K562 (cell line): ENCODE data around the gene SEC61A1. TPM values are rescaled to one million over a fixed set of nuclear protein-coding genes. Genes with fewer than 3 reads are reported as not detected.

Source experiments
- ATAC-seq: fragments of 200-7000 bp; cut with Tn5 transposase; 3 replicates; pipeline ENCODE4 v1.9.1; 2020; ENCODE audit warnings: moderate library complexity
- BruUV-seq: library from RNA; stranded (reverse); fragments of 400-500 nt; replicated peaks from 2 replicates; lab custom pipeline; 2021; lab: Mats Ljungman, UMichigan
- CTCF ChIA-PET: fragments of 300-600 bp; formaldehyde crosslinking; extraction: SDS; loops from one replicate; lab custom pipeline; 2021; ENCODE audit warnings: low intra/inter-chr PET ratio; lab: Yijun Ruan, JAX
- POLR2A ChIA-PET: fragments of 300-600, 350-650 bp; sonication (Branson Sonifier 250); formaldehyde crosslinking; extraction: SDS; loops from one replicate; lab custom pipeline; 2021; ENCODE audit warnings: antibody characterized with exemption, inconsistent platforms; lab: Yijun Ruan, JAX
- DNase-seq, 4 experiments: peaks; one replicate each; pipeline versions ENCODE4 v3.0.0 to v3.0.0-alpha.2; 2011 to 2018; ENCODE audit warnings: low spot score in 3 of 4, mixed read lengths in 3 of 4; ENCODE audit errors: extremely low read depth in 1 of 4
- FAIRE-seq: peaks from 2 replicates; lab custom pipeline; 2011; peaks lifted over from hg19 to GRCh38; lab: Jason Lieb, UNC
- H2AFZ ChIP-seq: 2 replicates; pipeline ENCODE4 v1.6.0; 2011; ENCODE audit warnings: low read depth, low read length, control low read depth, inconsistent platforms
- H3K27ac ChIP-seq: fragments of 200-600 bp; 3 replicates; pipeline ENCODE4 v1.8.0; 2011; ENCODE audit warnings: low read depth, mild to moderate bottlenecking, control low read depth, inconsistent platforms, low read length, moderate library complexity, mixed read lengths; ENCODE audit errors: extremely low read depth
- H3K27me3 ChIP-seq, 2 experiments: fragments of 300-600 bp in 1 of 2; 2 replicates in 1 of 2; 3 replicates in 1 of 2; pipeline versions ENCODE4 v1.6.0 to v1.8.0; 2011; ENCODE audit warnings: inconsistent platforms in 2 of 2, low read length in 2 of 2, mild to moderate bottlenecking in 1 of 2, mixed read lengths in 1 of 2, moderate library complexity in 1 of 2; ENCODE audit not compliant: control insufficient read depth in 2 of 2, insufficient read depth in 2 of 2
- H3K36me3 ChIP-seq: fragments of 300-600 bp; 3 replicates; pipeline ENCODE4 v1.8.0; 2011; ENCODE audit warnings: mild to moderate bottlenecking, low read length, inconsistent platforms; ENCODE audit not compliant: control insufficient read depth, insufficient read depth
- H3K4me1 ChIP-seq, 2 experiments: fragments of 200-600 bp in 1 of 2; replicated peaks in 1 of 2; 2 replicates in 1 of 2; 3 replicates in 1 of 2; pipeline versions ENCODE4 v1.5.1 to v1.8.0; 2011; ENCODE audit warnings: inconsistent platforms in 2 of 2, low read length in 2 of 2, mild to moderate bottlenecking in 1 of 2, mixed read lengths in 1 of 2, moderate library complexity in 1 of 2; ENCODE audit not compliant: control insufficient read depth in 2 of 2, insufficient read depth in 2 of 2
- H3K4me2 ChIP-seq: 2 replicates; pipeline ENCODE4 v1.6.1; 2011; ENCODE audit warnings: low read length, control low read depth, inconsistent platforms, mixed read lengths; ENCODE audit not compliant: insufficient read depth
- H3K4me3 ChIP-seq: fragments of 200-600 bp; sonication (generic), shearing (Covaris generic); 2 replicates; pipeline ENCODE4 v1.5.1; 2016; ENCODE audit warnings: control low read depth, inconsistent platforms
- H3K79me2 ChIP-seq: fragments of 200-600 bp; 3 replicates; pipeline ENCODE4 v1.8.0; 2011; ENCODE audit warnings: low read length, inconsistent platforms; ENCODE audit not compliant: control insufficient read depth, insufficient read depth
- H3K9ac ChIP-seq, 2 experiments: 2 replicates each; pipeline versions ENCODE4 v1.6.0 to v1.6.1; 2011; ENCODE audit warnings: low read depth in 2 of 2, low read length in 2 of 2, control low read depth in 1 of 2, inconsistent platforms in 1 of 2, mild to moderate bottlenecking in 1 of 2, mixed read lengths in 1 of 2; ENCODE audit not compliant: insufficient read depth in 1 of 2
- H3K9me1 ChIP-seq: one replicate; pipeline ENCODE4 v1.6.0; 2011; ENCODE audit warnings: inconsistent platforms, mild to moderate bottlenecking, low read length, moderate library complexity; ENCODE audit not compliant: control insufficient read depth, insufficient read depth
- H3K9me3 ChIP-seq: replicated peaks from 2 replicates; pipeline ENCODE4 v1.5.1; 2011; ENCODE audit warnings: low read depth, low read length, inconsistent platforms; ENCODE audit not compliant: control insufficient read depth, insufficient read depth
- H4K20me1 ChIP-seq: replicated peaks from 2 replicates; pipeline ENCODE4 v1.6.1; 2011; ENCODE audit warnings: low read length, inconsistent platforms, mixed read lengths; ENCODE audit not compliant: control insufficient read depth, insufficient read depth
- ATF7 ChIP-seq: fragments of 450-650 bp; IDR thresholded peaks from 2 replicates; pipeline ENCODE4 v1.7.1; 2014; ENCODE audit warnings: mild to moderate bottlenecking, moderate library complexity
- CCNT2 ChIP-seq: IDR thresholded peaks from 2 replicates; pipeline ENCODE4 v1.6.1; 2011; ENCODE audit warnings: borderline replicate concordance, low read depth, mild to moderate bottlenecking, moderate library complexity, mixed read lengths, low read length; ENCODE audit not compliant: insufficient read length; ENCODE audit errors: extremely low read depth
- FOXJ3 ChIP-seq: sonication (generic); formaldehyde crosslinking; IDR thresholded peaks from 2 replicates; pipeline ENCODE4 v1.4.0; 2020; ENCODE audit warnings: mild to moderate bottlenecking, missing genetic modification reagents
- HNRNPK ChIP-seq: fragments of 200-400 bp; formaldehyde crosslinking; IDR thresholded peaks from one replicate; pipeline ENCODE4 v1.6.1; 2018; ENCODE audit warnings: mild to moderate bottlenecking, low read depth, low read length; ENCODE audit not compliant: poor library complexity, severe bottlenecking
- SP2 ChIP-seq: IDR thresholded peaks from 2 replicates; pipeline ENCODE4 v1.6.1; 2011; ENCODE audit warnings: mild to moderate bottlenecking, low read depth, low read length, moderate library complexity; ENCODE audit not compliant: poor library complexity, severe bottlenecking; ENCODE audit errors: extremely low read depth
- TAF7 ChIP-seq: fragments of 450-650 bp; IDR thresholded peaks from 2 replicates; pipeline ENCODE4 v1.6.1; 2016; ENCODE audit warnings: missing genetic modification characterization, missing compliant biosample characterization
- WGBS: fragments of 100-300 bp; shearing (Covaris generic); methylation state at CpG from one replicate; pipeline ENCODE4 v1.1.6; 2016; ENCODE audit warnings: low coverage, mixed read lengths; ENCODE audit not compliant: insufficient coverage; ENCODE audit errors: missing lambda C conversion rate; 5-methylcytosine and 5-hydroxymethylcytosine counted together
- in situ Hi-C: fragments of 300-500 bp; cut with MboI; formaldehyde crosslinking; loops from 4 replicates; pipeline ENCODE4 v1.15.0; 2018; ENCODE audit warnings: inconsistent platforms, mixed read lengths
- intact Hi-C: fragments of 100-400 bp; cut with micrococcal nuclease; formaldehyde crosslinking; loops from 2 replicates; pipeline ENCODE4 v1.14.2; 2022
- polyA plus RNA-seq, 8 experiments: library from polyadenylated mRNA; depleted of rRNA in 4 of 8; stranded (reverse) in 5 of 8; unstranded in 3 of 8; fragments of >200 nt; fragmentation: Nextera tagmentation in 2 of 8; fragmentation: Illumina TruSeq in 1 of 8; extraction: Ambion mirVana in 2 of 8; extraction: Trizol in 1 of 8; gene quantifications; 2 replicates each; pipeline versions ENCODE4 v1.2.1 to v1.2.3, GENCODE V29; 2011 to 2014; ENCODE audit warnings: inconsistent platforms in 1 of 8, missing spikeins in 1 of 8
- total RNA-seq, 7 experiments: library from RNA; depleted of rRNA in 6 of 7; stranded (reverse); fragments of >200 nt in 6 of 7; fragmentation: Illumina TruSeq in 2 of 7; extraction: Trizol in 2 of 7; gene quantifications; 2 replicates each; pipeline versions ENCODE4 v1.2.1 to v1.2.3, GENCODE V29; 2011 to 2021; ENCODE audit warnings: low replicate concordance in 1 of 7
- TF ChIP-seq, protein P1 (sequence below): fragments of 150-350 bp; IDR thresholded peaks from 2 replicates; pipeline ENCODE4 v1.6.1; 2014; ENCODE audit warnings: low read depth, mild to moderate bottlenecking, low read length, borderline replicate concordance
- TF ChIP-seq, protein P2 (sequence below): fragments of 450-650 bp; IDR thresholded peaks from 2 replicates; pipeline ENCODE4 v1.6.1; 2016; ENCODE audit warnings: low read depth

The SEC61A1 gene
- total and polyA plus RNA-seq, 9 of the 15 experiments (the other 6 are each of a cell fraction or from before 2014, with no cell fraction given), result 1.9 to 140 (median 79.1) TPM

DNA sequence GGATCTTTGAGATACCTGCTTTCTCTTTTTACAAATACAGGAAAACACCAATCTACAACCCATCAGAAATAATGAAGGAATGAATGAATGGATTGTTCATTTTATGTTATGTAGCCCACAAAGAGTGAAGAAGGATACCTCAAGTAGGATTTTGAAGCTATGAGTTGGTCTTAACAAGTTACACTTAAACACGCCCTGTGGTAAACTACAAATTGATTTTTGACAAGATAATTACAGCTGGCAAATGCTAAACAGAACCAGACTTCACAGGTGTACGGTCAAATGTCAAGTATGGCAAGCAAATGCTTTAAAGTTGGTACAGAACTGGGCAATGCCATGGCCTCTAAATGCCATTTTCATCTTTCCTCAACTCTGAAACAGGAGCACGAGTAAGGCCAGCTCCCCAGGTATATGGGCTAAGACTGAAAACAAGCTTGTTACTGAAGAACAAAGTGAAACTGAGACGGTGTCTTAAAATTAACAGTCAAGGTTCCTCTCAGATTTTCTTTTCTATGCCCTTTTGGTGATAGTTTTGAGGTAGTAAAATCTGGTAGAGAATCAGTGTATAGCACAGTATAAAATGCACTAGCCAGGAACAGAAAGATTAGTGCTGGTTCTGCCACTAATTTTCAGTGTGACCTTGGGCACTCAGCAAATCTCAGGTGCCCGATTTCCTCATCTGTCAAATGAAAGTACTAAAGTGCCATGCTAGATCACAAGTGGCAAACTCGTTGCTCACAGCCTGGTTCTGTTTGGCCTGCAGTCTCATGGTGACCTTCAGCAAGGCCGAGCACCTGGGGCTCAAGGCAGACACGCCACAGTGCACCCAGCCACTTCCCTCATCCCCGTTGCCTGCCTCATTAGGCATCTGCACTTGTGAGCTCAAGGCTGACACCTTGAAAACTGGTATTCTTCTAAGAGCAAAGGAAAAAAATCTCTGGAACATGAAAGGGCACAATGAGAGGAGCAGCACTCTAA lies 61.9 kb downstream of the SEC61A1 start:
- FAIRE-seq (no peak), ATAC-seq (no peak), DNase-seq (no peak)
- Histone ChIP-seq H3K9me3 (no peaks in the 10 kb centered on the region), H3K9me1 (no peaks in the 10 kb centered on the region), H3K9ac (peak overlapping the region in 1 of 2 experiments; percentile 45; a peak in 1 of 4 replicates), H3K79me2 (peaks cover 68% of the 10 kb centered on the region), H3K4me1 (peaks cover 0 to 18% of the 10 kb centered on the region in 2 experiments; a peak in 3 of 5 replicates), H3K4me3 (no peak overlapping the region), H3K4me2 (no peak overlapping the region), H3K36me3 (peaks cover 83% of the 10 kb centered on the region), H3K27me3 (no peaks in the 10 kb centered on the region), H2AFZ (no peak overlapping the region), H3K27ac (no peak overlapping the region), H4K20me1 (no peaks in the 10 kb centered on the region)
- ChIA-PET POLR2A (interaction anchor here (0.6 kb wide), 1 partner anchor 1929 kb away, joined by 3 read pairs; no protein-coding TSS in a partner anchor), CTCF (no interaction called here)
- intact Hi-C loops, result no loop called here
- WGBS, result 84% methylated on average over 9 of the region's 9 CpGs
- in situ Hi-C loops, result no loop called here
- no TSS peak for BruUV-seq
- no peak for TF ChIP-seq TAF7 (tag)
- TF ChIP-seq, protein P1, sequence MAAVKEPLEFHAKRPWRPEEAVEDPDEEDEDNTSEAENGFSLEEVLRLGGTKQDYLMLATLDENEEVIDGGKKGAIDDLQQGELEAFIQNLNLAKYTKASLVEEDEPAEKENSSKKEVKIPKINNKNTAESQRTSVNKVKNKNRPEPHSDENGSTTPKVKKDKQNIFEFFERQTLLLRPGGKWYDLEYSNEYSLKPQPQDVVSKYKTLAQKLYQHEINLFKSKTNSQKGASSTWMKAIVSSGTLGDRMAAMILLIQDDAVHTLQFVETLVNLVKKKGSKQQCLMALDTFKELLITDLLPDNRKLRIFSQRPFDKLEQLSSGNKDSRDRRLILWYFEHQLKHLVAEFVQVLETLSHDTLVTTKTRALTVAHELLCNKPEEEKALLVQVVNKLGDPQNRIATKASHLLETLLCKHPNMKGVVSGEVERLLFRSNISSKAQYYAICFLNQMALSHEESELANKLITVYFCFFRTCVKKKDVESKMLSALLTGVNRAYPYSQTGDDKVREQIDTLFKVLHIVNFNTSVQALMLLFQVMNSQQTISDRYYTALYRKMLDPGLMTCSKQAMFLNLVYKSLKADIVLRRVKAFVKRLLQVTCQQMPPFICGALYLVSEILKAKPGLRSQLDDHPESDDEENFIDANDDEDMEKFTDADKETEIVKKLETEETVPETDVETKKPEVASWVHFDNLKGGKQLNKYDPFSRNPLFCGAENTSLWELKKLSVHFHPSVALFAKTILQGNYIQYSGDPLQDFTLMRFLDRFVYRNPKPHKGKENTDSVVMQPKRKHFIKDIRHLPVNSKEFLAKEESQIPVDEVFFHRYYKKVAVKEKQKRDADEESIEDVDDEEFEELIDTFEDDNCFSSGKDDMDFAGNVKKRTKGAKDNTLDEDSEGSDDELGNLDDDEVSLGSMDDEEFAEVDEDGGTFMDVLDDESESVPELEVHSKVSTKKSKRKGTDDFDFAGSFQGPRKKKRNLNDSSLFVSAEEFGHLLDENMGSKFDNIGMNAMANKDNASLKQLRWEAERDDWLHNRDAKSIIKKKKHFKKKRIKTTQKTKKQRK, result no peak
- TF ChIP-seq SP2, result no peak
- TF ChIP-seq ATF7, result no peak
- TF ChIP-seq CCNT2, result no peak
- TF ChIP-seq, protein P2, sequence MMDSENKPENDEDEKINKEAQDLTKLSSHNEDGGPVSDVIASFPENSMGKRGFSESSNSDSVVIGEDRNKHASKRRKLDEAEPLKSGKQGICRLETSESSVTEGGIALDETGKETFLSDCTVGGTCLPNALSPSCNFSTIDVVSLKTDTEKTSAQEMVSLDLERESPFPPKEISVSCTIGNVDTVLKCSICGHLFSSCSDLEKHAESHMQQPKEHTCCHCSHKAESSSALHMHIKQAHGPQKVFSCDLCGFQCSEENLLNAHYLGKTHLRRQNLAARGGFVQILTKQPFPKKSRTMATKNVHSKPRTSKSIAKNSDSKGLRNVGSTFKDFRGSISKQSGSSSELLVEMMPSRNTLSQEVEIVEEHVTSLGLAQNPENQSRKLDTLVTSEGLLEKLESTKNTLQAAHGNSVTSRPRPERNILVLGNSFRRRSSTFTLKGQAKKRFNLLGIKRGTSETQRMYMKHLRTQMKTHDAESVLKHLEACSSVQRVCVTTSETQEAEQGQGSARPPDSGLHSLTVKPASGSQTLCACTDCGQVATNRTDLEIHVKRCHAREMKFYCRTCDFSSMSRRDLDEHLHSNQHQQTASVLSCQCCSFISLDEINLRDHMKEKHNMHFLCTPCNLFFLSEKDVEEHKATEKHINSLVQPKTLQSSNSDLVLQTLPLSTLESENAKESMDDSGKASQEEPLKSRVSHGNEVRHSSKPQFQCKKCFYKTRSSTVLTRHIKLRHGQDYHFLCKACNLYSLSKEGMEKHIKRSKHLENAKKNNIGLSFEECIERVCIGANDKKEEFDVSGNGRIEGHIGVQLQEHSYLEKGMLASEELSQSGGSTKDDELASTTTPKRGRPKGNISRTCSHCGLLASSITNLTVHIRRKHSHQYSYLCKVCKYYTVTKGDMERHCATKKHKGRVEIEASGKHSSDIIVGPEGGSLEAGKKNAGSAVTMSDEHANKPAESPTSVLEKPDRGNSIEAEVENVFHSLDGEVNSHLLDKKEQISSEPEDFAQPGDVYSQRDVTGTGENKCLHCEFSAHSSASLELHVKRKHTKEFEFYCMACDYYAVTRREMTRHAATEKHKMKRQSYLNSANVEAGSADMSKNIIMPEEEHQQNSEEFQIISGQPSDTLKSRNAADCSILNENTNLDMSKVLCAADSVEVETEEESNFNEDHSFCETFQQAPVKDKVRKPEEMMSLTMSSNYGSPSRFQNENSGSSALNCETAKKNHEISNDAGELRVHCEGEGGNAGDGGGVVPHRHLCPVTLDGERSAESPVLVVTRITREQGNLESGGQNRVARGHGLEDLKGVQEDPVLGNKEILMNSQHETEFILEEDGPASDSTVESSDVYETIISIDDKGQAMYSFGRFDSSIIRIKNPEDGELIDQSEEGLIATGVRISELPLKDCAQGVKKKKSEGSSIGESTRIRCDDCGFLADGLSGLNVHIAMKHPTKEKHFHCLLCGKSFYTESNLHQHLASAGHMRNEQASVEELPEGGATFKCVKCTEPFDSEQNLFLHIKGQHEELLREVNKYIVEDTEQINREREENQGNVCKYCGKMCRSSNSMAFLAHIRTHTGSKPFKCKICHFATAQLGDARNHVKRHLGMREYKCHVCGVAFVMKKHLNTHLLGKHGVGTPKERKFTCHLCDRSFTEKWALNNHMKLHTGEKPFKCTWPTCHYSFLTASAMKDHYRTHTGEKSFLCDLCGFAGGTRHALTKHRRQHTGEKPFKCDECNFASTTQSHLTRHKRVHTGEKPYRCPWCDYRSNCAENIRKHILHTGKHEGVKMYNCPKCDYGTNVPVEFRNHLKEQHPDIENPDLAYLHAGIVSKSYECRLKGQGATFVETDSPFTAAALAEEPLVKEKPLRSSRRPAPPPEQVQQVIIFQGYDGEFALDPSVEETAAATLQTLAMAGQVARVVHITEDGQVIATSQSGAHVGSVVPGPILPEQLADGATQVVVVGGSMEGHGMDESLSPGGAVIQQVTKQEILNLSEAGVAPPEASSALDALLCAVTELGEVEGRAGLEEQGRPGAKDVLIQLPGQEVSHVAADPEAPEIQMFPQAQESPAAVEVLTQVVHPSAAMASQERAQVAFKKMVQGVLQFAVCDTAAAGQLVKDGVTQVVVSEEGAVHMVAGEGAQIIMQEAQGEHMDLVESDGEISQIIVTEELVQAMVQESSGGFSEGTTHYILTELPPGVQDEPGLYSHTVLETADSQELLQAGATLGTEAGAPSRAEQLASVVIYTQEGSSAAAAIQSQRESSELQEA, result no peak
- no peak for TF ChIP-seq FOXJ3 (CRISPR knock-in tag)
- TF ChIP-seq HNRNPK, result no peak
